ENCODE measurements around the gene CHRND. TPM values are rescaled to one million over a fixed set of nuclear protein-coding genes. Genes with fewer than 3 reads are reported as not detected.

CHRND gene
- total and polyA plus RNA-seq, 5 donors, result 0.09 to 0.53 TPM; not detected in 3

DNA sequence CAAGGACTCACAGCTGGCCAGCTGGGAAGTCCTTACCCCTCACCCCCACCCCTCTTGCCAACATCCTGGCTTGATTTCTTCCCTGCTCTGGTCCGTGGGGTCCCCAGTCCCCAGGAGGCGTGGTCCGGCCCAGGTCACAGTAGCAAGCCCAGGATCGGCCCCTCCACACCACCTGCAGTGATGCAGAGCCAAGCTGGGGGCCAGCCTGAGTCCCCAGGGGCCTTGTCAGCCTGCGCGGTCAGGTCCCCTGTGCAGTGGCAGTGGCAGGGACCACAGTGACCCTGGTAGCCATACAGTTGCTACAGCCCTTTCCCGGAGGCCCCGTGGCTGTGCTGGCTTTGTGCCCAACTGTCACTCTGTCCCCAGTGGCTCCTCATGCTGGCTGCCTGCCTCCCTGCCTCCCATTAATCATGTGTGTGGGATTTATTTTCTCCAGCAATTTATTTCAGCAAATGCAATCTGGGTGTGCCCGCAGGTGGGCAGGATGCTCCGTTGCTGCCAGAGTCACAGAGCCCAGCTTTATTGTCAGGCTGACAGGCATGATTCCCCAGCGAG is 14.5 kb upstream of the CHRND start:
- peak in 1 of 2 donors; percentile 13 for ATAC-seq

GRCh38 chr2:232512602-232513001 is 13.4 kb upstream of the CHRND start:
- ATAC-seq (no peak), DNase-seq (peak in 1 of 3 donors; percentile 14)
- no peaks in the 10 kb centered on the region for H3K4me1 ChIP-seq (ENCODE audit: control insufficient read depth, insufficient read depth, low read length)
- H3K9me3 ChIP-seq (ENCODE audit: control insufficient read depth, low read length), result no peaks in the 10 kb centered on the region
- H3K27ac ChIP-seq (ENCODE audit: low read length), result no peak overlapping the region
- H3K27me3 ChIP-seq (ENCODE audit: control insufficient read depth, insufficient read depth), result no peaks in the 10 kb centered on the region
- intact Hi-C loops (cut with DNase I), result no loop called here
- 83% methylated on average over 10 of the region's 10 CpGs for WGBS
- H3K4me3 ChIP-seq (ENCODE audit: low read length), result no peak overlapping the region

More for the DNA sequence above, 14.5 kb upstream of the CHRND start:
- WGBS, result 48% methylated on average over 11 of the region's 11 CpGs
- H3K27ac ChIP-seq (ENCODE audit: low read length), result no peak overlapping the region
- H3K4me1 ChIP-seq (ENCODE audit: control insufficient read depth, insufficient read depth, low read length), result no peaks in the 10 kb centered on the region
- H3K4me3 ChIP-seq (ENCODE audit: low read length), result no peak overlapping the region
- intact Hi-C loops (cut with DNase I), result no loop called here
- H3K27me3 ChIP-seq (ENCODE audit: control insufficient read depth, insufficient read depth), result no peaks in the 10 kb centered on the region
- DNase-seq, result peak in 1 of 3 donors; percentile 55
- no peaks in the 10 kb centered on the region for H3K9me3 ChIP-seq (ENCODE audit: control insufficient read depth, low read length)

GRCh38 chr2:232513353-232513752 is 12.6 kb upstream of the CHRND start:
- no peaks in the 10 kb centered on the region for H3K9me3 ChIP-seq (ENCODE audit: control insufficient read depth, low read length)
- DNase-seq (peak in 1 of 3 donors; percentile 16), ATAC-seq (no peak)
- H3K4me1 ChIP-seq (ENCODE audit: control insufficient read depth, insufficient read depth, low read length), result no peaks in the 10 kb centered on the region
- intact Hi-C loops (cut with DNase I), result no loop called here
- H3K4me3 ChIP-seq (ENCODE audit: low read length), result no peak overlapping the region
- H3K27me3 ChIP-seq (ENCODE audit: control insufficient read depth, insufficient read depth), result no peaks in the 10 kb centered on the region
- no peak overlapping the region for H3K27ac ChIP-seq (ENCODE audit: low read length)
- WGBS, result 74% methylated on average over 5 of the region's 5 CpGs

DNA sequence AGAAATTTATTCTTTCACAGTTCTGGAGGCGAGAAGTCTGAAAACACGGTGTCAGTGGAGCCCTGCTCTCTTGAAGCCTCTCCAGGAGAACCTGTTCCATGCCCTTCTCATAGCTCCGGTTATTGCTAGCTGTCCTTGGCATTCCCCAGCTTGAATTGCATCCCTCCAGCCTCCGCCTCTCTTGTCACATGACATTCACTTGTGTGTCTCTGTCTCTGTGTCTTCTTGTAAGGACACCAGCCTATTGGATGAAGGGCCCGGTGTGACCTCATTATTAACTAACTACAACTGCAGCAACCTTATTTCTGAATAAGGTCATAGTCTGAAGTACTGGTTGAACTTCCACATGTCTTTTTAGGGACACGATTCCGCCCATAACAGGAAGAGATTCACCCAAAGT is 10.3 kb upstream of the CHRND start:
- no peak overlapping the region for H3K4me3 ChIP-seq (ENCODE audit: low read length)
- no peaks in the 10 kb centered on the region for H3K4me1 ChIP-seq (ENCODE audit: control insufficient read depth, insufficient read depth, low read length)
- H3K27me3 ChIP-seq (ENCODE audit: control insufficient read depth, insufficient read depth), result no peaks in the 10 kb centered on the region
- intact Hi-C loops (cut with DNase I), result no loop called here
- H3K27ac ChIP-seq (ENCODE audit: low read length), result no peak overlapping the region
- no peak for DNase-seq
- no peaks in the 10 kb centered on the region for H3K9me3 ChIP-seq (ENCODE audit: control insufficient read depth, low read length)
- 85% methylated on average over 7 of the region's 7 CpGs for WGBS
- ATAC-seq, result no peak

DNA sequence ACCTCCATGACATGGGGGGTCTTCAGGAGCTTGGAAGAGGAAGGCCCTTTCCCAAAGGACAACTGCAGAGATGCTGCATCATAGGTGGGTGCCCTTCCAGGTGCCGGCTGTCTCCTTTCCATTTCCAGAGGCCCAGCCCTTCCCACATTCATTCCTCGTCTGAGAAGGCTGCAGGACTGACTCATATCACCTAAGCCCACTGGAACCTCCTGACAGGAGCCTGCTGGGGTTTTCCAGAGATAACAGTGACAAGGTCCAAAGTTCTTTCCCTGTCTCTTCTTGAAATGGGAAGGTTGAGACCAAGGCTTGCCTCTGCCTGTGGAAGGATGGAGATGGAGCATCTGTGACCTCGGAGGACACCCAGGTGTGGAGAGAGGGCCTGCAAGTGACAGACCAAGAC is 9.4 kb upstream of the CHRND start:
- Histone ChIP-seq H3K4me3 (ENCODE audit: low read length) (no peak overlapping the region), H3K9me3 (ENCODE audit: control insufficient read depth, low read length) (no peaks in the 10 kb centered on the region), H3K27me3 (ENCODE audit: control insufficient read depth, insufficient read depth) (no peaks in the 10 kb centered on the region), H3K4me1 (ENCODE audit: control insufficient read depth, insufficient read depth, low read length) (no peaks in the 10 kb centered on the region), H3K27ac (ENCODE audit: low read length) (no peak overlapping the region)
- DNase-seq, result peak in 1 of 3 donors; percentile 9
- intact Hi-C loops (cut with DNase I), result no loop called here
- ATAC-seq, result no peak
- WGBS, result 93% methylated on average over 3 of the region's 3 CpGs

DNA sequence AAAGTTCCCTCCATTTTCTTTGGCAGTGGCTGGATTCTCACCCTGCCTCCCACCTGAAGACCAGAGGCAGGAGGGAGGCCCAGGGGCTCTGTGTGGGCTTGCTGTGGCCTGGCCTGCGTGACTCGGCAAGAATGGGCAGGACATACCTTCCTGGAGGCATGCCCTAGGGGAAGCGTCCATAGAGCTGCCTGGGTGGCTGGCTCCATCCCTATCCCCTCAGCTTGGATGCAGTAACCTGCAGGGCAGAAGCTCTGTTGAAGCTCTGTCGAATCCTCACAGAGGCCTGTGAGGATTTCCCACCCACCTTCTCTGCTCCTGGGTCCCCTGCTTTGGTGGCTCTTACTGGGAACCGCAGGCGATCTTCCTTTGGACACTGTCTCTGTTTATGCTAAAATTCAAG is 7.1 kb upstream of the CHRND start:
- intact Hi-C loops (cut with DNase I), result no loop called here
- Histone ChIP-seq H3K4me1 (ENCODE audit: control insufficient read depth, insufficient read depth, low read length) (peaks cover 2% of the 10 kb centered on the region), H3K27ac (ENCODE audit: low read length) (no peak overlapping the region), H3K9me3 (ENCODE audit: control insufficient read depth, low read length) (no peaks in the 10 kb centered on the region), H3K27me3 (ENCODE audit: control insufficient read depth, insufficient read depth) (no peaks in the 10 kb centered on the region), H3K4me3 (ENCODE audit: low read length) (no peak overlapping the region)
- WGBS, result 64% methylated on average over 6 of the region's 6 CpGs
- DNase-seq (peak in 1 of 3 donors; percentile 9), ATAC-seq (no peak)

GRCh38 chr2:232519581-232520438 is 6.2 kb upstream of the CHRND start, which contains the start of gene PRSS56:
TSS of gene PRSS56 (plus strand) at chr2:232520388. CDS start at chr2:232520599, 211 bp downstream.
- WGBS, result 53% methylated on average over 19 of the region's 19 CpGs
- H3K27ac ChIP-seq (ENCODE audit: low read length), result no peak within 1 kb of the TSS

DNA sequence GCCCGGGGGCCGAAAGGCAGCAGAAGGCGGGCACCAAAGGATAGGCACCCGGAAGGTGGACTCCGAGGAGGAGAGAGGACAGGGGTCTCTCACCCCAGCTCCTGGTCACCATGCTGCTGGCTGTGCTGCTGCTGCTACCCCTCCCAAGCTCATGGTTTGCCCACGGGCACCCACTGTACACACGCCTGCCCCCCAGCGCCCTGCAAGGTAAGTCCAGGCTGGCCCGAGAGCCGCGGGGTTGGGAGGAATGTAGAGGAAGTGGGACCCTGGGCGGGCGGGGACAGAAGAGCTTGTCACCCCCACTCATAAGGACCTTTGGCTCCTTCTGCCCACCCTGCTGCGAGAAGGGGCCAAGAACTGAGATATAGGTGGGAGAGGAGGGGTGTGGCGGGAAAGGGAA is 5.5 kb upstream of the CHRND start:
- intact Hi-C loops (cut with DNase I), result loop anchor here in 3 of 4 donors (5.0 to 10.0 kb wide), 5 partner anchors 73 to 618 kb away; partner anchors contain the start of gene NPPC (in 1 of the 3)
- WGBS, result 73% methylated on average over 15 of the region's 15 CpGs
- ATAC-seq (no peak), DNase-seq (peak in 1 of 3 donors; percentile 53)
- peaks cover 2% of the 10 kb centered on the region for H3K4me1 ChIP-seq (ENCODE audit: control insufficient read depth, insufficient read depth, low read length)
- H3K27ac ChIP-seq (ENCODE audit: low read length), result no peak overlapping the region
- H3K4me3 ChIP-seq (ENCODE audit: low read length), result no peak overlapping the region
- no peaks in the 10 kb centered on the region for H3K27me3 ChIP-seq (ENCODE audit: control insufficient read depth, insufficient read depth)
- no peaks in the 10 kb centered on the region for H3K9me3 ChIP-seq (ENCODE audit: control insufficient read depth, low read length)

More at GRCh38 chr2:232519581-232520438, 6.2 kb upstream of the CHRND start, which contains the start of gene PRSS56:
- no peaks in the 10 kb centered on the region for H3K27me3 ChIP-seq (ENCODE audit: control insufficient read depth, insufficient read depth)
- H3K4me3 ChIP-seq (ENCODE audit: low read length), result no peak within 1 kb of the TSS
- intact Hi-C loops (cut with DNase I), result loop anchor here in 3 of 4 donors (5.0 to 10.0 kb wide), 5 partner anchors 73 to 618 kb away; partner anchors contain the start of gene NPPC (in 1 of the 3)
- ATAC-seq, result no peak
- H3K4me1 ChIP-seq (ENCODE audit: control insufficient read depth, insufficient read depth, low read length), result peaks cover 2% of the 10 kb centered on the region
- no peaks in the 10 kb centered on the region for H3K9me3 ChIP-seq (ENCODE audit: control insufficient read depth, low read length)
- peak in 1 of 3 donors; percentile 6 for DNase-seq

DNA sequence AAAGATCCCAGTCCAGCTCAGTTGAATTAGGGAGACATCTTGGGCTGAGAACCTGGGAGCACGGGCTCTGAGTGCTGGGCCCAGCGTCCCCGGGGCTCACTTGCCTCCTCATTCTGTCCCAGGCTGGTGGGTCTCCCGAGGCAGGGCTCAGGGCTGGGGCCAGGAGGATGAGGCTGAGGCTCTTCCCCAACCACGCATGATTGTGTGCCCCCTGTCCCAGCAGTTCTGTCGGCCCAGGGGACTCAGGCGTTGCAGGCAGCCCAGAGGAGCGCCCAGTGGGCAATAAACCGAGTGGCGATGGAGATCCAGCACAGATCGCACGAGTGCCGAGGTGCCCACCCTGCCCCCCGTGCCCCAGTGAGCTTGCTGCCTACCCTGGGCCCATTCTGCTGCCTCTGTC is 4.9 kb upstream of the CHRND start:
- no peaks in the 10 kb centered on the region for H3K27me3 ChIP-seq (ENCODE audit: control insufficient read depth, insufficient read depth)
- no peaks in the 10 kb centered on the region for H3K9me3 ChIP-seq (ENCODE audit: control insufficient read depth, low read length)
- WGBS, result 88% methylated on average over 14 of the region's 14 CpGs
- H3K27ac ChIP-seq (ENCODE audit: low read length), result no peak overlapping the region
- ATAC-seq (no peak), DNase-seq (no peak)
- no peak overlapping the region for H3K4me3 ChIP-seq (ENCODE audit: low read length)
- intact Hi-C loops (cut with DNase I), result loop anchor here in 3 of 4 donors (5.0 to 10.0 kb wide), 5 partner anchors 74 to 619 kb away; partner anchors contain the start of gene NPPC (in 1 of the 3)
- peaks cover 2% of the 10 kb centered on the region for H3K4me1 ChIP-seq (ENCODE audit: control insufficient read depth, insufficient read depth, low read length)

GRCh38 chr2:232521959-232522622 is 3.9 kb upstream of the CHRND start:
- Histone ChIP-seq H3K4me1 (ENCODE audit: control insufficient read depth, insufficient read depth, low read length) (peaks cover 2% of the 10 kb centered on the region), H3K4me3 (ENCODE audit: low read length) (no peak overlapping the region), H3K27me3 (ENCODE audit: control insufficient read depth, insufficient read depth) (no peaks in the 10 kb centered on the region), H3K27ac (ENCODE audit: low read length) (no peak overlapping the region), H3K9me3 (ENCODE audit: control insufficient read depth, low read length) (no peaks in the 10 kb centered on the region)
- intact Hi-C loops (cut with DNase I), result loop anchor here in 3 of 4 donors (2.0 to 10.0 kb wide), 6 partner anchors 75 to 620 kb away; partner anchors contain the start of gene NPPC (in 1 of the 3)
- ATAC-seq (peak; percentile 38 to 46), DNase-seq (peak; percentile 52 to 88 (median 83))
- 5% methylated on average over 66 of the region's 66 CpGs for WGBS

Measured in right cardiac atrium (tissue), 5 donors.